ENCODE measurements around the gene NCS1.
"Not testable (repeated sequence)": the region's sequence is repeated elsewhere in the genome, so short reads cannot be mapped to it uniquely, and the experiment has no call there.

The NCS1 gene

DNA sequence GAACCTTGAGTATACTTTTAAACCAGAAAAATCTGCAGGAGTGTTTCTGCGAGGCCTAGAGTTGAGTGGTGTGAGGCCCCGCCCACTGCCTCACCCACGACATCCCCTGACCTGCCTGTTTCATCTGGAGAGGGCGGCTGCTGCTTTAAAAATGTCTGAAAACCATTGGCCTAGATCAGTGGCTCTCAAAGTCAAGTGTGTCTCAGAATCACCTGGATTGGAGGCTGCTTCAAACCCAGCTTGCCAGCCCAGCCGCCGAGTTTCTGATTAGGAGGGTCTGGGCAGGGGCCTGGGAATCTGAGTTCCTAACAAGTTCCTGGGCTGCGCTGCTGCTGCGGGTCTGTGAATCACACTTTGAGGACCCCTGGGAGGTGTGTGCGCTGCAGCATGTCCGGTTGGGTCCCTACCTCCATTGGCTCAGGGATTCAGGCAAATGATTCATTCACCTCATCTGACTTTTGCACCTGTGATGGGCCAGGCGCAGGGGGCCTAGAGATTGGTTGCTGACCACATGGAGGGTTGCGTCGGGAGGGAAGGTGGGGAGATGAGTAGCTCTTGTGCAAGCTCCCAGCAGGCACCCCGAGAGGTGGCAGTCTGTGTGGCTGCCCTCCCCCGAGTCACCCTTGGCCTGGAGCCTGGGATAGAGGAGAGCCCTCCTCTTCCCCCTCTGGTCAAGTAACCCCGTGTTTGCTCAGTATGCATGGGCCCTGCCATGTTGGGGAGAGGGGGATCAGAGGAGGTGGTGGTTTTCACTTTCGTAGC, 65.7 kb downstream of the NCS1 start:
- DNase-seq (ENCODE audit: low spot score) = no peak

DNA sequence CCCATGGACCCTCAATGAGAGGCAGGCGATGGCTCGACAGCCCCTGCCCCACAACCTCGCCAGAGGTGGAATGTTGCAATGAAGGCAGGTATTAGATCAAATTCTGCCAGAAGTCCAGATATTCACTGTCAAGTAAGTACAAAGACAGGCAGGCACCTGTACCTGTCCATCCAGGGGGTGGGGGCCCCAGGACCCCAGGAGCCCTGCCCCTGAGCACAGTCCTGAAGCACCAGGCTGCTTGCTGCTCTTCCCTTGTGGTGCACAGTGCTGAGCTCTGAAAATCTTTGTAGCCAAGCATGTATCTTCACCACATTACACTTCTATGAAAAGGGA, 67.1 kb downstream of the NCS1 start:
- DNase-seq (ENCODE audit: low spot score) = no peak

GRCh38 chr9:130239741-130240241, 67.6 kb downstream of the NCS1 start:
- no peak for DNase-seq (ENCODE audit: low spot score)

GRCh38 chr9:130240410-130241197, 68.4 kb downstream of the NCS1 start:
- peak; percentile 89 for DNase-seq (ENCODE audit: low spot score)

- DNase-seq (ENCODE audit: low spot score) = no peak
Measured at GRCh38 chr9:130241198-130241535, 69.0 kb downstream of the NCS1 start.

GRCh38 chr9:130242270-130243014, 70.2 kb downstream of the NCS1 start:
- peak; percentile 48 for DNase-seq (ENCODE audit: low spot score)

GRCh38 chr9:130243015-130243881, 71.0 kb downstream of the NCS1 start:
- peak; percentile 74 for DNase-seq (ENCODE audit: low spot score)

DNA sequence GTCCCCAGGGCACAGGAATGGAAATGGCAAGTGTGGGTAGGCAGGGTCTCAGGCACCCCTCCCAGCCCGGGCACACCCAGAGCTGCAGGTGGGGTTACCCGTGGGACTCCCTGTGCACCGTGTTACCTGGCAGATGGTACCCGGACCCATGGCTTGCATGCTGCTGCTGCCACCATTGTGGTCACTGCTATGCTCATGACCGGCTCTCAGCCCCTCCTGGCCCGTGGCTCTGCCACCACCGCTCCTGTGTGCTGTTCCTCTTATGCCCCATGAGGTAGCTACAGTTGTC, 71.6 kb downstream of the NCS1 start:
- DNase-seq (ENCODE audit: low spot score) = no peak

DNA sequence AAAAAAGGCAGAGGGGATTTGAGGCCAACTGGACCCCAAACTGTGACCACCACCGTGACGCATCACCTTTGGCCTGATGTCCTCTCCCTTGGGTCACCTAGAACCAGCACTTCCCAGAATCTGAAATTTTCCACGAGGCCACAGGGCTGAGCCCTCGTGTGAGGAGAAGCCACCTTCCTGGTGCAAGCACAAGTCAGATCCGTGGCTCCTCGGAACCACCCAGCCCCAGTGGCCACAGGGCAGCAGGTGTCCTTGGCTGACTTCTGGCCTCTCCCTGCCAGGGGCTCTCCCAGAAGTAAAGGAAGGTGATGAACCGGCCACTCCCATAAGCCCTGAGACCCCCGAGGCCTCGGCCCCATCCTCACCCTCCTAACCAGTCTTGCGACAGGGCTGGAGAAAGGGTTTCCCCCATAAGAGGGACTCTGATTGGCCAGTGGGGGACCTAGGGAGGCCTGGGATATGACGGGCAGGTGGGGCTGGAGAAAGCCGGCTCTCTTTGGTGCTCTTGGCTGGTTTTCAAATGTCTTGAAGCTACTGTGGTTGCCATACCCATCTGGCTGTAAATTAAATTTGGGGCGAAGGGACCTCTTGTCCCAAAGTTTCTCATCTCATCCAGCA, 72.5 kb downstream of the NCS1 start:
- no peak for DNase-seq (ENCODE audit: low spot score)

- DNase-seq (ENCODE audit: low spot score) = no peak
Measured at GRCh38 chr9:130245474-130245873, 73.3 kb downstream of the NCS1 start.

DNA sequence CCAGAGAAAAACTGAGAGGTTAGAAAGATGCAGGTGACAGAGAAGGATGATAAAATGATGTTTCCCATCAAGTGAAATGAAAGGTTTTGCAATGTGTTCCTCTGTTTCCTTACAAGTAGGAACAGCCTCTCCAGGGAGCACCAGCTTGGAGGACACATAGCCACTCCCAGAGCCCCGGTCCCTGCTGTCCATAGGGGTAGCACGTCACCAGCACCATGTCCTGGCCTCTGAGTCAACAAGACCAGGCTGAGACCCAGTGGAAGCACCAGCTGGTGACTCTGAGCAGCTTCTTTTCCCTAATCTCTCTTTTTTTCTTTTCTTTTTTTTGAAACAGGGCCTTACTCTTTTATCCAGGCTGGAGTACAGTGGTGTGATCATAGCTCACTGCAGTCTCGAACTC, 73.9 kb downstream of the NCS1 start:
- no peak for DNase-seq (ENCODE audit: low spot score)

DNA sequence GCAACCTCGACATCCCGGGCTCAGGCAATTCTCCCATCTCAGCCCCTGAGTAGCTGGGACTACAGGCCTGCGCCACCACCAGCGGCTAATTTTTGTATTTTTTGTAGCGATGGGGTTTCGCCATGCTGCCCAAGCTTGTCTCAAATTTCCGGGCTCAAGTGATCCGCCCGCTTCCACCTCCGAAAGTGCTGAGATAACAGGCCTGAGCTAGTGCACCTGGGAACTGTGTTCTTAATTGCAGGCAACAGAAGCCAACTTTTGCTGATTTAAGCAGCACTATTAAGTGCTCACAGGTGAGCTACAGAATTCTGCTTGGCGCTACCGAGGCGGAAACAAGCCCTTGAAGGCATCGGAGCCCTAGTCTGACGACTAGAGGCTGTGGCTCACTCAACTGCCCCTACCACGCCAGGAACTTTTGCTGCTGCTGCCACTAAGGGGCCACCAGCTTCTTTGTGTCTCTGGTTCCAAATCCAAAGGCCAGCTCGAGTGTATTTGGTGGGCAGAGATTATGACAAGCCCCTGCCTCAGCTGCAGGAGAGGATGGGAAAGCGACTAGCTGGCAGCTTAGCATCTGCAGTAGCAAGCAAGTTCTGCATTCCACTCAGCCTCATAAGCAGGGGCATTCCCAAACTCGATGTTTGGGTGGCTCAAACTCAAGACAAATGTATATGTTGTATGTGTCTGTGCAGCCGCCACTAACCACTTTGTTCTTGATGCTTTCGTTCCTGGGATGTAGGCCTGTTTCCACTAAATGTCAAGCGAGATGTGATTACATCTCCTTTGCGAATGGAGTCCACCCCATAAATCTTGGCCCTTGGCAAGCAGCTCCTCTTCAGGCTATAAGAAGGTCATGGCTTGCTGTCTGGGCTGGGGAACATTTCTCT, 82.8 kb downstream of the NCS1 start:
- no peak for DNase-seq (ENCODE audit: low spot score)

GRCh38 chr9:130255631-130256134, 83.5 kb downstream of the NCS1 start:
- no peak for DNase-seq (ENCODE audit: low spot score)

DNA sequence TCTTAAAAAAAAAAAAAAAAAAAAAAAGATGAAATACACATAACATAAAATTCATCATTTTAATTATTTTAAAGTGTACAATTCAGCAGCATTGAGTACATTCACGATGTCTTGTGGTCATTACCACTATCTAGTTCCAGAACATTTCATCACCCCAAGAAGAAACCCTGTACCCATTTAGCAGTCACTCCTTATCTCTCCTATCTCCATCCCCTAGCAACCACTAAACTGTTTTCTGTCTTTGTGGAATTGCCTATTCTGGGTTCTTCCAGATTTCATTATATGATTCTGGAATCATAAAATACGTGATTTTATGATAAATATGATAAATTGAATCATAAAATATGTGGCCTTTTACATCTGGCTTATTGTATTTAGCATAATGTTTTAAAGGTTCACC, 84.4 kb downstream of the NCS1 start:
- DNase-seq (ENCODE audit: low spot score) = no peak

DNA sequence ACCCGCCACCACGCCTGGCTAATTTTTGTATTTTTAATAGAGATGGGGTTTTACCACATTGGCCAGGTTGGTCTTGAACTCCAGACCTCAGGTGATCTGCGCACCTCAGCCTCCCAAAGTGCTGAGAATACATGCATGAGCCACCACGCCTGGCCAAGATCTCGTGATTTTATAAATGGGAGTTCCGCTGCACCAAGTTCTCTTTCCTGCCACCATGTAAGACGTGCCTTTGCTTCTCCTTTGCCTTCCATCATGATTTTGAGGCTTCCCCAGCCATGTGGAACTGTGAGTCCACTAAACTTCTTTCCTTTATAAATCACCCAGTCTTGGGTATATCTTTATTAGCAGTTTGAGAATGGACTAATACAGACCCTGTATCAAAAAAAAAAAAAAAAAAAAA, 85.9 kb downstream of the NCS1 start:
- DNase-seq (ENCODE audit: low spot score) = not testable (repeated sequence)

DNA sequence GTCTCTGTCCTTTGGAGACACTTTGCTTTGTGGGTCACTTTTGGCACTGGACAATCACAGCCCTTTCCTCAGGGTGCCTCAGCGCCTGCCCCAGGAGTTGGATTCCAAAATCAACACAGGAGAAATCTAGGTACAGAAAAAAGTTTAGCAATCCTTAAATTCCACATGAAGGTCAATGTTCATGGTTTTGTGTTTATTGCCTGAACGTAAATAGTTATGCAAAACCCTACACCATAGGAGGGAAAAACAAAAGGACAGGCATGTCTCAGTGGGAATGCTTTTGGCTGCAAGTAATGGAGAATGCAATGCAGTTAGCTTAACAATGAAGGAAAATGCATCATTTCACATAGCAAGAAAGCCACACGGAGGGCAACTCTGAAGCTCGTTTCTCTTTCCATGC, 86.8 kb downstream of the NCS1 start:
- DNase-seq (ENCODE audit: low spot score) = no peak

DNA sequence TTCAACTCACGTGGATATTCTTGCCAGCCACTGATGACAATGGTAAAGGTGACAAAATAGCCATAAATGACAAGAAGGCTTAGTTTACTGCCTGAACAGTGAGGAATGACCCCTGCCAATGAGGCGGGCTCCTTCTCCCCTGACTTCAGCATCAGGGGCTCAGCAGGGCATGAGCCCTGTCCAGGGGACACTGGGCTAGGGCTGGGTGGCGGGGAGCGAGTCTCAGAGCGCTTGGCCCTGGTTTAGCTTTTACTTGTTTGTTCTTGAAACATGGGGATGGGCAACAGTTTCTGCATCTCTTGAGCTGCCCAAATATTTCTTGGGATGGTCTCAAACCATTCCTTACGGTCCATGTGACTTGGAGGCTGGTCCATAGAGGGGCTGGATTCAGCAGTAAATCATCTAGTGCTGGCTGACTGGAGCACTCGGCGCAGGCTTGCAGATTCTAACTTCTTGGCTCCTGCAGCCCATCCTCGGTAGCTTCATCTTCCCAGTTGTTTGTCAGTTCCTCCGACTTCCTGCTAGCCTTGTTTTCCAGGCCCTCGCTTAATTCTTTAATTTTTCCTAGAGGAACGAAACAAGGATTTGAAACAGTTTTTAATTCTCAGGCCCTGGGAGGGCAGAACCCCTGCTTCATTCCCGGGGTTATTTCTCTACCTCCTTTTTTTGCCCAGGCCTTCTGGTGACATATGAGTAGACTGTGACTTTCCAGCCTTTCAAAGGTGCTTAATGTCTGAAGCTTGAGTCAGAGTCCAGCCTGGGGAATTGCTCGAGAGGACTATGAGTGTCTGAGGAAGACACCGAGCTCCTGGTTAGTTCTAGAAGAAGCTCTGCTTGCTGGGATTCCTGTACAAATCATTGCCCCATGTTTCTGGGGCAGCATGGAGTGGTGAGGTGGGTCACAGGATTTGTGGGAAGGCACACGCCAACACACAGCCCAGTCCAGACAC, 88.9 kb downstream of the NCS1 start:
- no peak for DNase-seq (ENCODE audit: low spot score)

DNA sequence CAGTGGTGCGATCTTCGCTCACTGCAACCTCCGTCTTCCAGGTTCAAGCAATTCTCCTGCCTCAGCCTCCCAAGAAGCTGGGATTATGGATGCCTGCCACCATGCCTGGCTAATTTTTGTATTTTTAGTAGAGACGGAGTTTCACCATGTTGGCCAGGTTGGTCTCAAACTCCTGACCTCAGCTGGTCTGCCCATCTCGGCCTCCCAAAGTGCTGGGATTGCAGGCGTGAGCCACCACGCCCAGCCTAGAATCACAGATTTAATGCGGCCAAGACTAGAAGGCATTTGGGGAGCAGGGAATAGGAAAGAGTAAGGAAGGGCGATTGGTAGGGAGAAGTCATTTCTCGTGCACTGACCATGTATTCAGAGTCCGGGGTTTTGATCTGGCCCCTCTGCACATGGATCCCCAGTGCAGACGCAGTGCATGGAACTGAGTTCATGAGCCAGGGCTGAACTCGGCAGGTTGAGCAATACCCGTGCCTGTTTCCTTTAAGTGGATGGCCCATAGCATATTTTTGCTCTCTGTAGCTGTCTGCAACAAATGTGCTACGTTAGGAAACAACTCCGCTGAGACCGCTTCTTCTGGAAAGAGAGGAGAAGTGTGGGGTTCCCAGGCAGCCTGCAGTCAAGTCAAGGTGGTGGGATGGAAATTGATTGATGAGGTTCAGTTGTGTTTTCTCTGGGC, 90.0 kb downstream of the NCS1 start:
- no peak for DNase-seq (ENCODE audit: low spot score)

GRCh38 chr9:130262771-130263170, 90.6 kb downstream of the NCS1 start:
- DNase-seq (ENCODE audit: low spot score) = no peak
